Kasumi-1 (cell line): ENCODE data around the gene RCOR2.

Experiments
- DNase-seq, 2 experiments: peaks; one replicate each; lab custom pipeline; 2025; lab: John Stamatoyannopoulos, UW

The RCOR2 gene

GRCh38 chr11:63907063-63907462 is 9.9 kb downstream of the RCOR2 start:
- no peak for DNase-seq

GRCh38 chr11:63906585-63906984 is 10.4 kb downstream of the RCOR2 start:
- peak; percentile 27 to 28 for DNase-seq

- DNase-seq, result no peak
These were observed 10.9 kb downstream of the RCOR2 start for GRCh38 chr11:63906087-63906486.

- DNase-seq, result no peak
These were observed 11.8 kb downstream of the RCOR2 start for GRCh38 chr11:63905179-63905578.

- no peak for DNase-seq
These were observed 12.2 kb downstream of the RCOR2 start for GRCh38 chr11:63904743-63905142.

- no peak for DNase-seq
These were observed 13.1 kb downstream of the RCOR2 start for GRCh38 chr11:63903884-63904283.

GRCh38 chr11:63901660-63902059 is 15.3 kb downstream of the RCOR2 start:
- peak; percentile 29 to 42 for DNase-seq

GRCh38 chr11:63897459-63898146 is 19.4 kb downstream of the RCOR2 start:
- no peak for DNase-seq

- no peak for DNase-seq
These were observed 20.9 kb downstream of the RCOR2 start for GRCh38 chr11:63896071-63896470.

GRCh38 chr11:63893355-63893754 is 23.6 kb downstream of the RCOR2 start:
- no peak for DNase-seq

GRCh38 chr11:63892228-63892627 is 24.7 kb downstream of the RCOR2 start:
- DNase-seq, result peak; percentile 72 to 74

- DNase-seq, result no peak
These were observed 26.6 kb downstream of the RCOR2 start for GRCh38 chr11:63890368-63890767.

GRCh38 chr11:63889344-63889743 is 27.6 kb downstream of the RCOR2 start:
- DNase-seq, result no peak

- peak; percentile 67 to 75 for DNase-seq
These were observed 28.5 kb downstream of the RCOR2 start for GRCh38 chr11:63888170-63889086.

- DNase-seq, result no peak
These were observed 29.5 kb downstream of the RCOR2 start for GRCh38 chr11:63887386-63887999.

GRCh38 chr11:63884196-63884932 is 32.6 kb downstream of the RCOR2 start:
- no peak for DNase-seq

GRCh38 chr11:63883791-63884190 is 33.2 kb downstream of the RCOR2 start:
- DNase-seq, result no peak

- peak; percentile 87 to 92 for DNase-seq
These were observed 34.3 kb downstream of the RCOR2 start for GRCh38 chr11:63882555-63883242.

GRCh38 chr11:63880403-63880790 is 36.6 kb downstream of the RCOR2 start:
- no peak for DNase-seq

- no peak for DNase-seq
These were observed 37.2 kb downstream of the RCOR2 start for GRCh38 chr11:63879598-63880402.
